ENCODE results near the gene AKAP13.

GRCh38 chr15:85541744-85542143 lies 161.3 kb downstream of the AKAP13 start:
- no peak for TF ChIP-seq ZFX (IDR thresholded peaks at IDR 0.05)
- no peak for TF ChIP-seq CTCF (conservative IDR thresholded peaks at IDR 0.05)

Measured in C4-2B (cell line).